Measurements from ENCODE around the gene ANKFY1. TPM values are rescaled to one million over a fixed set of nuclear protein-coding genes. Genes with fewer than 3 reads are reported as not detected.

ANKFY1 gene
- total RNA-seq, 1 donor, result 44.9 TPM

DNA sequence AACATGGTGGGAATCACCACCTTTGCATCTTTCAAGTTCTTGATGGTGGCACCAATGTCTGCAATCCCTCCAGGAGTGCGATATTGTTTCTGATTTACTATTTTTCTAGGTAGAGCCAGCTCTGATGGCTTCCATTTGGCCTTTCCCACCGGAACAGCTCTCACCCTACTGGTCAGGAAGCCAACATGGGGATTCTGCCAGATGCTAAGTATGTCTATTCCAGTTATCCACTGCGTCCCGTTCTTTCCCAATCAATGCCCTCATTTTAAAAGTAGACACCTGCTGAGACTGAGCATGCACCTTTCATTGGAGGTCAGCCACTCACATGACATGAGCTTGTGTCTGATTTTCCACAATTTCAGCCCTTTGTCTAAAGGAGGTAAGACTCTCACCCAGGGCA lies 144.5 kb downstream of the ANKFY1 start:
- Histone ChIP-seq H3K27me3 (ENCODE audit: insufficient read depth, low read length) (no peaks in the 10 kb centered on the region), H3K4me3 (ENCODE audit: insufficient read depth, low read length) (no peak overlapping the region), H4K20me1 (ENCODE audit: insufficient read depth, low read length) (peaks cover 4% of the 10 kb centered on the region), H3K4me1 (ENCODE audit: insufficient read depth, low read length) (no peaks in the 10 kb centered on the region), H3K36me3 (ENCODE audit: insufficient read depth, low read length) (peaks cover 47% of the 10 kb centered on the region), H3K79me2 (ENCODE audit: insufficient read depth, low read length) (peaks cover 27% of the 10 kb centered on the region), H3K4me2 (ENCODE audit: insufficient read depth, low read length) (no peak overlapping the region), H2AFZ (ENCODE audit: low read length) (no peak overlapping the region), H3K27ac (ENCODE audit: low read depth, low read length) (no peak overlapping the region), H3K9me3 (ENCODE audit: low read depth, low read length) (no peaks in the 10 kb centered on the region)
- DNase-seq (ENCODE audit: insufficient read length, low spot score, missing footprints), result no peak
- TF ChIP-seq, protein P1, sequence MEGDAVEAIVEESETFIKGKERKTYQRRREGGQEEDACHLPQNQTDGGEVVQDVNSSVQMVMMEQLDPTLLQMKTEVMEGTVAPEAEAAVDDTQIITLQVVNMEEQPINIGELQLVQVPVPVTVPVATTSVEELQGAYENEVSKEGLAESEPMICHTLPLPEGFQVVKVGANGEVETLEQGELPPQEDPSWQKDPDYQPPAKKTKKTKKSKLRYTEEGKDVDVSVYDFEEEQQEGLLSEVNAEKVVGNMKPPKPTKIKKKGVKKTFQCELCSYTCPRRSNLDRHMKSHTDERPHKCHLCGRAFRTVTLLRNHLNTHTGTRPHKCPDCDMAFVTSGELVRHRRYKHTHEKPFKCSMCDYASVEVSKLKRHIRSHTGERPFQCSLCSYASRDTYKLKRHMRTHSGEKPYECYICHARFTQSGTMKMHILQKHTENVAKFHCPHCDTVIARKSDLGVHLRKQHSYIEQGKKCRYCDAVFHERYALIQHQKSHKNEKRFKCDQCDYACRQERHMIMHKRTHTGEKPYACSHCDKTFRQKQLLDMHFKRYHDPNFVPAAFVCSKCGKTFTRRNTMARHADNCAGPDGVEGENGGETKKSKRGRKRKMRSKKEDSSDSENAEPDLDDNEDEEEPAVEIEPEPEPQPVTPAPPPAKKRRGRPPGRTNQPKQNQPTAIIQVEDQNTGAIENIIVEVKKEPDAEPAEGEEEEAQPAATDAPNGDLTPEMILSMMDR (IDR thresholded peaks at IDR 0.05; ENCODE audit: extremely low read depth, low read depth, low read length), result no peak

DNA sequence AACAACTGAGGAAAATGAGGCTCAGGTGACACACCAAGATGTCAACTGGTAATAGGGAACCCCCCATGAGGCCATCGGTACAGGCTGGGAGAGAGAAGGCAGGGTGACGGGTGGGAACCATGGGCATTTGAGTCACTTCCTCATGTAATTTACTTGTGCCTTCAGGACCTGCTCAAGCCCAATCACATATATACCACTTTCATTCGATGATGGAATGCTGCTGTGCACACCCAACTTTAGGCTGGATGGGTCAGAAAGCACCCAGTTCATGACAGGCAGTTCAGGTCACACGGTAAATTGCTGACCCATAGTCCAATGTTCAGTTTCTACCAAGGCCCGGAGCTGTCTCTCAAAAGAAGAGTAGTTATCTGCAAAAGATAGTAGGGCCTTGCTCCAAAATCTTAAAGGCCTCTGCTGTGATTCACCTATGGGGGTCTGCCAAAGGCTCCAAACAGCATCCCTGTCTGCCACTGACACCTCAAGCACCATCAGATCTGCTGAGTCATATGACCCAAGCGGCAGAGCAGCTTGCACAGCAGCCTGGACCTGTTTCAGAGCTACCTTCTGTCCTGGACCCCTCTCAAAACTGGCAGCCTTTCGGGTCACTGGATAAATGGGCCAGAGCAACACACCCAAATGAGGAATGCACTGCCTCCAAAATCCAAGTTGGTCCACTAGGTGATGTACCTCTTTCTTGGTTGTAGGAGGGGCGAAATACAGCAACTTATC lies 145.6 kb downstream of the ANKFY1 start:
- Histone ChIP-seq H3K27me3 (ENCODE audit: insufficient read depth, low read length) (no peaks in the 10 kb centered on the region), H3K9me3 (ENCODE audit: low read depth, low read length) (no peaks in the 10 kb centered on the region), H3K27ac (ENCODE audit: low read depth, low read length) (no peak overlapping the region), H3K79me2 (ENCODE audit: insufficient read depth, low read length) (peaks cover 19% of the 10 kb centered on the region), H3K4me2 (ENCODE audit: insufficient read depth, low read length) (no peak overlapping the region), H3K4me3 (ENCODE audit: insufficient read depth, low read length) (no peak overlapping the region), H3K36me3 (ENCODE audit: insufficient read depth, low read length) (peaks cover 46% of the 10 kb centered on the region), H3K4me1 (ENCODE audit: insufficient read depth, low read length) (no peaks in the 10 kb centered on the region), H4K20me1 (ENCODE audit: insufficient read depth, low read length) (peaks cover 4% of the 10 kb centered on the region), H2AFZ (ENCODE audit: low read length) (no peak overlapping the region)
- TF ChIP-seq, protein P1 (IDR thresholded peaks at IDR 0.05; ENCODE audit: extremely low read depth, low read depth, low read length), result no peak
- DNase-seq (ENCODE audit: insufficient read length, low spot score, missing footprints), result no peak

DNA sequence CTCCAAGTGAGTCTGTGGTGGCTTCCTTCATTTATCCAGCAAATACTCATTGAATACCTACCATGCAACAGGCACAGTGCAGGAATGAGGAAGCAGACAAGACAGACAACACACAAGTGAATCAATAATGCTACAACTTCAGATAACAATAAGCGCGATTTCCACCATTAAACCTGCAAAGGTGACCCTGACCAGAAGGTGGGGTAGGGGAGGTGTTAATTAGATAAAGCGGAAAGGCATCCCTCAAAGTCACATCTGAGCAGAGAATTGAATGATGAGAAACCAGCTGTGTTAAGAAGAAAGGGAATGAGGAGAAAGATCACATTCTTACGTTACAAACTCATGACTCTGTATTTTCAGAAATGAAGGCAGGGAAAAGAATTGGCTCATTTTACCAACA lies 147.3 kb downstream of the ANKFY1 start:
- Histone ChIP-seq H4K20me1 (ENCODE audit: insufficient read depth, low read length) (peaks cover 4% of the 10 kb centered on the region), H3K27me3 (ENCODE audit: insufficient read depth, low read length) (no peaks in the 10 kb centered on the region), H3K4me1 (ENCODE audit: insufficient read depth, low read length) (no peaks in the 10 kb centered on the region), H2AFZ (ENCODE audit: low read length) (no peak overlapping the region), H3K9me3 (ENCODE audit: low read depth, low read length) (no peaks in the 10 kb centered on the region), H3K4me3 (ENCODE audit: insufficient read depth, low read length) (no peak overlapping the region), H3K36me3 (ENCODE audit: insufficient read depth, low read length) (peaks cover 48% of the 10 kb centered on the region), H3K79me2 (ENCODE audit: insufficient read depth, low read length) (peaks cover 14% of the 10 kb centered on the region), H3K4me2 (ENCODE audit: insufficient read depth, low read length) (no peak overlapping the region), H3K27ac (ENCODE audit: low read depth, low read length) (no peak overlapping the region)
- TF ChIP-seq, protein P1 (IDR thresholded peaks at IDR 0.05; ENCODE audit: extremely low read depth, low read depth, low read length), result no peak
- DNase-seq (ENCODE audit: insufficient read length, low spot score, missing footprints), result no peak

Small RNA genes lying within 50 kb of the gene (small RNA-seq; reads per million reads assigned to genes)
- not detected for gene RF00019

Other genes with a start within 250 kb of the ANKFY1 start
- gene ZZEF1, start 120.9 kb downstream of the ANKFY1 start, total RNA-seq, result 46.9 and 52.8 TPM in 2 replicates
- 38.3 and 46.3 TPM in 2 replicates for gene CYB5D2, start 120.8 kb downstream of the ANKFY1 start, total RNA-seq
- 36.2 and 37.7 TPM in 2 replicates for gene UBE2G1, start 102.7 kb upstream of the ANKFY1 start, total RNA-seq
- not detected in 2 replicates for gene SPNS3, start 170.0 kb upstream of the ANKFY1 start, total RNA-seq
- under 0.01 TPM in 2 replicates for gene SPNS2, start 234.9 kb upstream of the ANKFY1 start, total RNA-seq

Measured in osteoblast (primary cell).